NAMALWA (cell line): ENCODE measurements around the gene SCFD2.
A peak's percentile ranks its signal among the peaks of the same experiment; 100 is the strongest.

Experiments
- DNase-seq: peaks from one replicate; pipeline ENCODE4 v3.0.0-alpha.2; 2015; ENCODE audit warnings: low spot score

The SCFD2 gene

GRCh38 chr4:52879471-52879870, 486.4 kb downstream of the SCFD2 start:
- DNase-seq, result no peak

DNA sequence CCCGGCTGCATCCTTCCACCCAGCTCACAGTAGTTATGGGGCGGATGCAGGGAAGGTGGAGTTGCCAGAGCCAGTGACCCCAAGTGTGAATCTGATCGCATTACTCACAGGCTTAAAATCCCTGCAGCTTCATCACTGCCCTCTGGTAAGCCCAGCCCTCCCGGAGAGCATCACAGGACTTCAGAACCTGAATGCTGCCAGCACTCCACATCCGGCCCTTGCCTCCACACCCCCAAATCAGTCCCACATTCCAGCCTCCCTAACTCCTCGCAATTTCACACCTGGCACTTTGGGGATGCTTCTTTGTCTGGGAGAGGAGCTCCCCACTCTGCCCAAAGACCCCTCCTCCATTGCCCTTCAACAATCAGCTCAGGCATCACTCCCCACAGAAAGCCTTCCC, 488.2 kb downstream of the SCFD2 start:
- DNase-seq, result no peak

- no peak for DNase-seq
Observed at GRCh38 chr4:52877036-52877435, 488.8 kb downstream of the SCFD2 start.

DNA sequence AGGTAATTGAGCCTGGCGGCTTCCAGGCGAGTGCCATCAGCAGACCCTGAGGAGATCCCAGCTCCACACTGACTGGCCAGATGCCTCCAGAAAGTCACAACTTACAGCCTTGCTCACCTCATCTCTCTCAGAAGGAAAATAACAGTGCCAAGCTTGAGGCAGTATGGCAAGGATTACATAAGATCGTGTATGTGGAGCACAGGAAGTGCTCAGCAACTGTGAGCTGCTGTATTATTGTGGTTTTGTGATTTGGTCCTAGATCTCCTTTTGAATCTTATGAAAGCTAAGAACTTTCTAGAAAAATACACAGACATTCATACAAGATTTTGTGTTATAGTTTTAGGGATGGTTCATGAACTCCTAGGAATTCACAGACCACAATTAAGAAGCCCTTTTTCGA, 489.8 kb downstream of the SCFD2 start:
- no peak for DNase-seq

DNA sequence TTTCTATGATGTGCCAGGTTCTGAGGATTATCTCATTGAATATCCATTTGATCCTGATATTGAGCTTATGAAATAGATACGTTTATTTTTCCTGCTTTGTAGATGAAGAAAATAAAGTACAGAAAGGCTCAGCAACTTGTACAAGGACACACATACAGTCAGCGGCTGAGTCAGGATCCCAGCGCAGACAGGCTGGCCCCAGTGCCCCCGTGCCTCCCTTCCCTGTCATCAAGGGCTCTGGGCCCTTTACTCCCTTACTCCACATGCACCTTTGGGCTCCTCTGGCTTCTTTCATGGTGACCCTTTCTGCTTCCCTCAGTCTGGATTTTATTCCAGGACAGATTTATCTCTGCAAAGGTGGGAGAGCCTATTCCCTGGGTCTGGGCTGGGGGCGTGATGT, 490.9 kb downstream of the SCFD2 start:
- no peak for DNase-seq

DNA sequence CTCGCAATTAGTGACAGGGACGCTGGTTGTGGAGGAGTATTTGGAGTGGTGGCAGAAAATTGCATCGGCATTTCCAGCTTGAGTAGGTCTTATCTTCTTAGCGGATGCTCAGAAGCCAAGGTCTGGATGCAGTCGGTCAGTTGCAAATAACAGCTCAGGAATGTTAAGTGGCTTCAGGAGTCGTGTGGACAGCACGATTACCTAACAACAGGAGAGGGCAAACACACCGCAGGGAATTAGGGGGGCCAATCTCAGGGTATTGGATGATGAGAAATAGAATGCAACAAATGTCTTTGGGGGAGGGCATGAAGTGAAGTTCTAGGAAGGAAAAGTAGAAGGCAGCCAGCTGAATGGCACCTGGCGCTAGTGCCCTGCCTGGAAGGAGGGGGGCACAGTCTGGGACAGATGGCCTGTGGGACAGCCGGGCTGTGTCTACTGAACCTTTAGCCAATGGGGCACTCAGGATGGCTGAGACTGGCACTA, 492.0 kb downstream of the SCFD2 start:
- DNase-seq, result no peak

GRCh38 chr4:52873191-52873590, 492.7 kb downstream of the SCFD2 start:
- DNase-seq, result no peak

GRCh38 chr4:52870225-52870624, 495.6 kb downstream of the SCFD2 start:
- DNase-seq, result no peak

DNA sequence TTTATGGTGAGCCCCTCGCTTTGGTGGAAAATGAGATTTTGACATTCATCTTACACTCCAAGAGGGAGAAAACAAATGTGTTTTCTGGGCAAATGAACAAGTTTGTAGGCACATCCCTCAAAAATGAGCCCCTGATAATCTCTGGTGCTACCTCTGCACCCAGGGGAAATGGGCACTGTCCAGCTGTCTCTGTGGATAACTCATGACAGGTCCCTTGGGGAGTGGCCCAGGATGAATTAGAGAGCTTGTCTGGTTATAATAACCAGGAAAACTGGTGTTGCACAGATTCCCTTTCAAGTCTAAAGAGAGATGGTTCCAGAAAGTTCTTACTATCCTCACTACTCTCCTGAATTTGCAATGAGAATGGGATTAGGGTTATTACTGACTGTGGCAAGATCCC, 496.2 kb downstream of the SCFD2 start:
- no peak for DNase-seq

DNA sequence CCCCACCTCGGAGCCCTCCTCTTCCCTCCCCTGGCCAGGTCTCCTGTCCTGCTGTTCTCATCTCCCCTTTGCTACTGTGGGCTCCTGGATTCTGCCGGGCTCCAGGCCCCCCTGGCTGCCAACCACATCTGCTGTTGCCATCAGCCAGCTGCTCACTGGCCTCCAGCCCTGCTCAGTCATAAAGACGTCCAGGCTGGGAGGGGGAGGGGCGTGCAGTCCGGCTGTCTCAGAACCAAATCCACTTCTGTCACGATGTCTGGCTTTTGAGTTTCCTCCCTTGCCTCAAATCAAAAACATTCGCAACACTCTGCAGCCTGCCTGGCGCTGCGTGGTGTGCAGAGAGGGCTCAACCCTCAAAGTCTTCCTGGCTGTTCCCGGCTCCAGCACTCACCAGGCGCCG, 496.7 kb downstream of the SCFD2 start:
- DNase-seq, result no peak

GRCh38 chr4:52868133-52868532, 497.7 kb downstream of the SCFD2 start:
- DNase-seq, result no peak

GRCh38 chr4:52867163-52867562, 498.7 kb downstream of the SCFD2 start:
- no peak for DNase-seq

- DNase-seq, result no peak
Observed at GRCh38 chr4:52866734-52867133, 499.1 kb downstream of the SCFD2 start.

- no peak for DNase-seq
Observed at GRCh38 chr4:52865300-52865699, 500.6 kb downstream of the SCFD2 start.

- DNase-seq, result no peak
Observed at GRCh38 chr4:52864793-52865192, 501.1 kb downstream of the SCFD2 start.

DNA sequence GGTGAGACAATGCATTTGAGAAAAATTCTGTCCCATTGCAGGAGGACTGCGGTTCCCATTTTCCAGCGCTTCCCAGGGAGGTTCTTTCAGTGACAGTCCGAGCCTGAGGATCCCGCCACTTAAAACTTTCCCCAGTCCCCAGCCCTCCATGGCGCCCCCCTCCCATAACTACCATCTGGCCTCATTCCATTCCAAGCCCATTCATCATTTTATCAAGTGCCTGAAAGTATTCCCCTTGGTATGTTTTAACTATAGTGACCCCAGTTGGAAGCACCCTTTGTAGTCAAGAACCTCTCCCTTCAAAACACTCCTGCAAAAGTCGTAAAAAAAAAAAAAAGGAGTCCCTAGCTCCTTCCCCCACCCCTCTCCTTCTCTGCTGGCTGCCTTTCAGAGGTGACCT, 502.5 kb downstream of the SCFD2 start:
- DNase-seq, result no peak

GRCh38 chr4:52862639-52863161, 503.2 kb downstream of the SCFD2 start:
- no peak for DNase-seq

DNA sequence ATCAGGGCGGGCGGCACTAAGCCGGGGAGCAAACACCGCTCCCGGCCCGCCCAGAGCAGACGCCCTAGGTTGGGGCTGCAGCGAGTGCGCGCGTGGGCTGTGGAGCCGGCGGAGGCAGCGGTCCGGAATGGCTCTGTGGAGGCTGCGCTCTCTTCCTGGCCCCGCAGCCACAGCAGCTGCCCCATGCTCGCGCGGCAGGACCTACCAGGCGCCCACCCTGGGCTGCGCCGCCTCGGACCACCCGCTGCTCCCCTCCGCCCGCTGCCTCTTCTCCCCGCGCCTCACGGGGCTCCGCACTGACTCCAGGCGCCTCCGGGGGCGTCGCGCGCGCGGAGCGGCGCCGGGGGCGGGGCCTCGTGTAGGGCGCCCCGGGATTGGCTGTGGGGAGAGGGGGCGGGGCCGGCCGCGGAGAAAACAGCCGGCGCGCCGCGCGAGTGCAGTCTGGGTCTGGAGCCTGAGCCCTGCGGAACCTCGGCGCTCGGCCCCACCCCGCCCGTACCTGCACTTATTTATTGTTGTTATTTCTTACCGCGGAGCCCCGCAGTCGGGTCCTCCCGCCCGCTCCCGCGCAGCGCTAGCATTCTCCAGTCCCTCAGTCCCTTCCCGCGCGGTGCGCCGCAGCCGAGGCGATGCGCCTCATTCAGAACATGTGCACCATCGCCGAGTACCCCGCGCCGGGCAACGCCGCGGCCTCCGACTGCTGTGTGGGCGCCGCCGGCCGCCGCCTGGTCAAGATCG, 503.8 kb downstream of the SCFD2 start, which contains the start of gene RASL11B:
TSS of gene RASL11B (plus strand) at position 439 of the 738 bp plus-strand sequence. CDS start at position 630, 191 bp downstream.
- DNase-seq, result peak; percentile 80

- DNase-seq, result no peak
Observed at GRCh38 chr4:52861171-52861823, 504.6 kb downstream of the SCFD2 start.

GRCh38 chr4:52860361-52860760, 505.5 kb downstream of the SCFD2 start:
- no peak for DNase-seq

- DNase-seq, result no peak
Observed at GRCh38 chr4:52856801-52857200, 509.1 kb downstream of the SCFD2 start.

GRCh38 chr4:52853351-52853750, 512.5 kb downstream of the SCFD2 start:
- DNase-seq, result no peak

DNA sequence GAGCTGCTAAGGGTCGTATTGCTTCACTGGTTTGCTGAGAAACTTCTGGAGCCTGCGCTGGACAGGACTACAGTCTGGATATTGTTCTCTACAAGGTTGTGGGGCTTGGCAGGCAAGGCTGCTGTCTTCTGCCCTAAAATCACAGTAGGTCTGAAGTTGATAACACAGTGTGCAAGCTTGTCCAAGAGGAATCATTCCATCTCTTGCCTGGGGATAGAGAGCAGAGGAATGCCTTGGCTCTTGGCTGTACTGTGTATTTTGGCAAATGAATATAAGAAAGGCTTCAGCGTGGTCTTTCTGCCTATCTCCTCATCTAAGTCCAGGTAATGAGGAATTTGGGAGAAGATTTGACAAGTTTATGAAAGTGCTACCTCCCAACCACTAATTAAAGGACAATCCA, 513.1 kb downstream of the SCFD2 start:
- no peak for DNase-seq
